Vagina (tissue), 2 donors: Measurements from ENCODE around the gene ROBO4.

Experiments used
- POLR2A ChIP-seq, 2 donors: fragments of 450-650 bp; IDR thresholded peaks; one replicate each; pipeline ENCODE4 v1.6.1; 2017; ENCODE audit warnings: antibody characterized with exemption in 2 of 2, mild to moderate bottlenecking in 2 of 2, moderate library complexity in 2 of 2
- TF ChIP-seq, protein P1 (sequence below), 3 experiments: fragments of 450-650 bp in 2 of 3; fragments of 200-600 bp in 1 of 3; sonication (generic) in 1 of 3; IDR thresholded peaks; one replicate each; pipeline ENCODE4 v1.5.1; 2017 to 2019; ENCODE audit warnings: antibody characterized with exemption in 3 of 3, mild to moderate bottlenecking in 2 of 3, moderate library complexity in 2 of 3

GRCh38 chr11:124928942-124929665 is 31.4 kb upstream of the ROBO4 start:
- no peak for TF ChIP-seq POLR2A (IDR thresholded peaks at IDR 0.05)
- TF ChIP-seq, protein P1, sequence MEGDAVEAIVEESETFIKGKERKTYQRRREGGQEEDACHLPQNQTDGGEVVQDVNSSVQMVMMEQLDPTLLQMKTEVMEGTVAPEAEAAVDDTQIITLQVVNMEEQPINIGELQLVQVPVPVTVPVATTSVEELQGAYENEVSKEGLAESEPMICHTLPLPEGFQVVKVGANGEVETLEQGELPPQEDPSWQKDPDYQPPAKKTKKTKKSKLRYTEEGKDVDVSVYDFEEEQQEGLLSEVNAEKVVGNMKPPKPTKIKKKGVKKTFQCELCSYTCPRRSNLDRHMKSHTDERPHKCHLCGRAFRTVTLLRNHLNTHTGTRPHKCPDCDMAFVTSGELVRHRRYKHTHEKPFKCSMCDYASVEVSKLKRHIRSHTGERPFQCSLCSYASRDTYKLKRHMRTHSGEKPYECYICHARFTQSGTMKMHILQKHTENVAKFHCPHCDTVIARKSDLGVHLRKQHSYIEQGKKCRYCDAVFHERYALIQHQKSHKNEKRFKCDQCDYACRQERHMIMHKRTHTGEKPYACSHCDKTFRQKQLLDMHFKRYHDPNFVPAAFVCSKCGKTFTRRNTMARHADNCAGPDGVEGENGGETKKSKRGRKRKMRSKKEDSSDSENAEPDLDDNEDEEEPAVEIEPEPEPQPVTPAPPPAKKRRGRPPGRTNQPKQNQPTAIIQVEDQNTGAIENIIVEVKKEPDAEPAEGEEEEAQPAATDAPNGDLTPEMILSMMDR (IDR thresholded peaks at IDR 0.05) = no peak
